GM06990 (cell line): ENCODE data around the gene MAEA.

ENCODE experiments used
- DNase-seq: peaks from one replicate; pipeline ENCODE4 v3.0.0-alpha.2; 2011; ENCODE audit not compliant: insufficient read length; ENCODE audit errors: extremely low read depth
- H3K27me3 ChIP-seq: replicated peaks from 2 replicates; pipeline ENCODE4 v1.6.0; 2011; ENCODE audit warnings: low read length; ENCODE audit not compliant: control insufficient read depth, insufficient read depth
- H3K36me3 ChIP-seq: 2 replicates; pipeline ENCODE4 v1.5.1; 2011; ENCODE audit warnings: low read length; ENCODE audit not compliant: control insufficient read depth, insufficient read depth
- H3K4me3 ChIP-seq: replicated peaks from 2 replicates; pipeline ENCODE4 v1.5.1; 2011; ENCODE audit warnings: low read depth, mild to moderate bottlenecking, control low read depth, low read length
- TF ChIP-seq, protein P1 (sequence below): IDR thresholded peaks from 2 replicates; pipeline ENCODE4 v1.5.1; 2011; ENCODE audit warnings: low read length, control low read depth, mild to moderate bottlenecking, inconsistent platforms; ENCODE audit not compliant: insufficient read depth, poor library complexity, severe bottlenecking

Gene MAEA

DNA sequence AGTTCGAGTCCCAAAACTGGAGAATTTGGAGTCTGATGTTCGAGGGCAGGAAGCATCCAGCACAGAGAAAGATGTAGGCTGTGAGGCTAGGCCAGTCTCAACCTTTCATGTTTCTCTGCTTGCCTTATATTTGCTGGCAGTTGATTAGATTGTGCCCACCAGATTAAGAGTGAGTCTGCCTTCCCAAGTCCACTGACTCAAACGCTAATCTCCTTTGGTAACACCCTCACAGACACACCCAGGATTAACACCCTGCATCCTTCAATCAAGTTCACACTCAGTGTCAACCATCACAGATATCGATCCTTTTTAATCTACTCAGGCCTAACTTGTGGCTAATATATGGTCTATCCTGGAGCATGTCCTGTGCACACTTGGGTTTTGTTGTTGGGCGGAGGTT lies 18.0 kb upstream of the MAEA start:
- TF ChIP-seq, protein P1, sequence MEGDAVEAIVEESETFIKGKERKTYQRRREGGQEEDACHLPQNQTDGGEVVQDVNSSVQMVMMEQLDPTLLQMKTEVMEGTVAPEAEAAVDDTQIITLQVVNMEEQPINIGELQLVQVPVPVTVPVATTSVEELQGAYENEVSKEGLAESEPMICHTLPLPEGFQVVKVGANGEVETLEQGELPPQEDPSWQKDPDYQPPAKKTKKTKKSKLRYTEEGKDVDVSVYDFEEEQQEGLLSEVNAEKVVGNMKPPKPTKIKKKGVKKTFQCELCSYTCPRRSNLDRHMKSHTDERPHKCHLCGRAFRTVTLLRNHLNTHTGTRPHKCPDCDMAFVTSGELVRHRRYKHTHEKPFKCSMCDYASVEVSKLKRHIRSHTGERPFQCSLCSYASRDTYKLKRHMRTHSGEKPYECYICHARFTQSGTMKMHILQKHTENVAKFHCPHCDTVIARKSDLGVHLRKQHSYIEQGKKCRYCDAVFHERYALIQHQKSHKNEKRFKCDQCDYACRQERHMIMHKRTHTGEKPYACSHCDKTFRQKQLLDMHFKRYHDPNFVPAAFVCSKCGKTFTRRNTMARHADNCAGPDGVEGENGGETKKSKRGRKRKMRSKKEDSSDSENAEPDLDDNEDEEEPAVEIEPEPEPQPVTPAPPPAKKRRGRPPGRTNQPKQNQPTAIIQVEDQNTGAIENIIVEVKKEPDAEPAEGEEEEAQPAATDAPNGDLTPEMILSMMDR, result no peak
- no peak for DNase-seq
- Histone ChIP-seq H3K4me3 (no peak overlapping the region), H3K27me3 (no peaks in the 10 kb centered on the region), H3K36me3 (no peaks in the 10 kb centered on the region)

DNA sequence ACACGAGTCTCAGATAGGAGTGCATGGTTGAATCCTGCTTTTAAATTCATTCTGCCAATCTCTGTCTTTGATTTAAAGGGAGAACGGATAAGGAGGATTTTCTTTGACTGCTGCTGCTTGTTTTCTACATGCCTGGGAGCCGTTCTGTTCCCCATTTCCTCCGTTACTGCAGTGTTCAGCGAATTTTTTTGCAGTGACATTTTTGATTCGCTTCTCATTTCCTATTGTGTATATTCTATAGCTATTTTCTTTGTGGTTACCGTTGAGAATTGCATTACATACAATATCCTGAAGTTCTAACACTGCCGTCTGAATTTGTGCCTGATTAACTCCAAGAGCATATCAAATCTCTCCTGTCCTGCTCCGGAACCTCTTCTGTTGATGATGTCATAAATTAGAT lies 14.8 kb upstream of the MAEA start:
- no peaks in the 10 kb centered on the region for H3K27me3 ChIP-seq
- DNase-seq, result no peak
- TF ChIP-seq, protein P1, result no peak
- H3K36me3 ChIP-seq, result no peaks in the 10 kb centered on the region
- H3K4me3 ChIP-seq, result no peak overlapping the region

DNA sequence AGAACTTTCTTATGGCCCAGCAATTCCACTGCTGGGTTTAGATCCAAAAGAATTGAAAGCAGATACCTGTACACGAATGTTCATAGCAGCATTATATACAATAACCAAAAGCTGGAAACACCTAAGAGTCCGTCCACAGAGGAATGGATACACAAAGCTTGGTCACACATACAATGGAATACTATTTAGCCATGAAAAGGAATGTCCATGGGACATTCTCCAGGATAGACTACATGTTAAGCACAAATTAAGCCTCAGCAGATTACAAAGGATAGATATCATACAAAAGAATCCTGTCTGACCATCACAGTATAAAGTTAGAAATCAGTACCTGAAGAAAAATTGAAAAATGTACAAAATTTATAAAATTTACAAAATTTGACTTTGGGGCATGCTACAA lies 12.7 kb upstream of the MAEA start:
- TF ChIP-seq, protein P1, result no peak

DNA sequence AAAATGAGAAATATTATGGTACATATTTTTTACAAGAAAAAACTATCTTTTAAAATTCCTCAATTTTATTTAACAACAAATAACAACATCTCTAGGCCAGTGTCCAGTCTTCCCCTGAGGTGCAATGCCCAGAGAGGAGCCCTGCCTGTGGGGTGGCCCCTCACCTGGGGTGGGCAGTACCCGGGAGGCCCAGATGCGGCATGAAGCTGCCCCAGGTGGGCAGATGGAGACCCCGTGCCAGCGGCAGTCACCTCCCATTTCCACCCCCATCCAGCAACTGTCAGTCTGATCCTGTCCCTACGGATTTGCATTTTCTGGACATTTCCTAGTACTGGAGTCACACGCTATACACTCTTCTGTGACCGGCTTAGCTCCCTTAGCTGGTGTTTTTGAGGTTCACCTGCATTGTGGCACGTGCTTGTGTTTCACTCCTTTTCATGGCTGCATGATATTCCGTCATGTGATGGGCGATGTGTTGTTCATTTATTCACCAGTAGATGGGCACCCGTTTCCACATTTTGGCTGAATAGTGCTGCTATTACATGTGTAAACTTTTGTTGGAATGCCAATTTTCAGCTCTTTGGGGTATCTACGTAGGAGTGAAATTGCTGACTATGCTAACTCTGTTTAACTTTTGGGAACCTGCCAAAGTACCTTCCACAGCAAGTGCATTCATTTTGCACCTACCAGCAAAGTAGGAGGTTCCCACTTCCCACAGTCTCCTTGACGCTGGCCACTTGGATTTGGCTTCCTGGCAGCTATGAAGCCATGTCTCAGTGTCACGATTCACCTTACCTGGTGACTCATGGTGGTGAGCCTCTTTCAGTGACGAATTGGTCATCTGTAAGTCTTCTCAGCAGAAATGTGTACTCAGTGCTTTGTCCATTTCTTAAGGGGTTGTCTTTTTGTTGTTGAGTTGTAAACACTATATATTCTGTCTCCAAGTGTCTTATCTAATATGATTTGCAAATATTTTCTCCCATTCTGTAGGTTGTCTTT lies 11.7 kb upstream of the MAEA start:
- no peak for DNase-seq
- TF ChIP-seq, protein P1, result no peak
- Histone ChIP-seq H3K36me3 (no peaks in the 10 kb centered on the region), H3K4me3 (no peak overlapping the region), H3K27me3 (no peaks in the 10 kb centered on the region)

More for the DNA sequence above, 12.7 kb upstream of the MAEA start:
- no peak overlapping the region for H3K4me3 ChIP-seq
- no peaks in the 10 kb centered on the region for H3K36me3 ChIP-seq
- no peak for DNase-seq
- no peaks in the 10 kb centered on the region for H3K27me3 ChIP-seq

DNA sequence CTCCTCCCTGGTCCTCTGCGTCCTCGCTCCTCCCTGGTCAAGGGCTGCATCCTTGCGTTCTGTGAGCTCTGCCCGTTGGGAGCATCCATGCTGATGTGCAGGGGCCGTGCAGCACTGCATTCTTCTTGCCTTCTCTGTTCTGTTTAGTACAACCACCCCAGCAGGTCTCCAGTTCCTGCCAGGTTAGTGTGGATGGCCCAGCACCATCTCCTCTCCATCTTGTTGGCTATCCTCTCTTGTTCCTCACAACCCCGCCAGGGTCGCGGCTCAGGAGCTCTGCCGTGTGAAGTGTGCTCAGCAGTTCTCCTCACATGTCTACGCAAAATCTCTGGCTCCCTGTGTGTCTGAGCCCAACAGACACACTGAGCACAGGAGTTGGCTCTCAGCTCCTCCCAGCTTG lies 10.4 kb upstream of the MAEA start:
- DNase-seq, result no peak
- TF ChIP-seq, protein P1, result no peak
- Histone ChIP-seq H3K36me3 (no peaks in the 10 kb centered on the region), H3K4me3 (no peak overlapping the region), H3K27me3 (no peaks in the 10 kb centered on the region)
